Karpas-422 (cell line): ENCODE results near the gene KANSL1. TPM values are rescaled to one million over a fixed set of nuclear protein-coding genes. Genes with fewer than 3 reads are reported as not detected.

ENCODE experiments used
- DNase-seq: peaks from one replicate; pipeline ENCODE4 v3.0.0-alpha.2; 2015
- H2AFZ ChIP-seq: fragments of 200-600 bp; sonication (generic); 2 replicates; pipeline ENCODE4 v1.6.1; 2014; ENCODE audit warnings: antibody characterized with exemption, low read length, mixed read lengths
- H3K27ac ChIP-seq: fragments of 200-600 bp; sonication (generic); 2 replicates; pipeline ENCODE4 v1.5.1; 2014; ENCODE audit warnings: mild to moderate bottlenecking, low read length, moderate library complexity
- H3K27me3 ChIP-seq: fragments of 200-600 bp; sonication (generic); 2 replicates; pipeline ENCODE4 v1.6.1; 2014; ENCODE audit warnings: low read length, mixed read lengths
- H3K36me3 ChIP-seq: fragments of 200-600 bp; sonication (generic); 2 replicates; pipeline ENCODE4 v1.6.1; 2014; ENCODE audit warnings: low read length, mixed read lengths; ENCODE audit not compliant: insufficient read depth
- H3K4me1 ChIP-seq: fragments of 200-600 bp; sonication (generic); 2 replicates; pipeline ENCODE4 v1.6.1; 2014; ENCODE audit warnings: mild to moderate bottlenecking, low read length, mixed read lengths
- H3K4me2 ChIP-seq: fragments of 200-600 bp; sonication (generic); 2 replicates; pipeline ENCODE4 v1.6.1; 2014; ENCODE audit warnings: low read length, low read depth, mild to moderate bottlenecking; ENCODE audit not compliant: poor library complexity, severe bottlenecking
- H3K4me3 ChIP-seq: fragments of 200-600 bp; sonication (generic); 2 replicates; pipeline ENCODE4 v1.5.1; 2014; ENCODE audit warnings: mild to moderate bottlenecking, antibody characterized with exemption, low read length, mixed read lengths
- H3K79me2 ChIP-seq: fragments of 200-600 bp; sonication (generic); 2 replicates; pipeline ENCODE4 v1.6.1; 2014; ENCODE audit warnings: mild to moderate bottlenecking, low read length, mixed read lengths
- H3K9ac ChIP-seq: fragments of 200-600 bp; sonication (generic); 2 replicates; pipeline ENCODE4 v1.6.0; 2014; ENCODE audit warnings: low read length
- H3K9me2 ChIP-seq: fragments of 200-600 bp; sonication (generic), shearing (Covaris generic); replicated peaks from 2 replicates; pipeline ENCODE4 v1.6.0; 2014; ENCODE audit warnings: mild to moderate bottlenecking, low read length, moderate library complexity; ENCODE audit not compliant: insufficient read depth
- H3K9me3 ChIP-seq: fragments of 300-700, 200-600 bp; sonication (generic); 2 replicates; pipeline ENCODE4 v1.6.1; 2014; ENCODE audit warnings: low read length, mixed read lengths
- H4K20me1 ChIP-seq: fragments of 200-600 bp; sonication (generic); 2 replicates; pipeline ENCODE4 v1.6.1; 2014; ENCODE audit warnings: mild to moderate bottlenecking, antibody characterized with exemption, low read length, low read depth; ENCODE audit not compliant: insufficient read depth
- total RNA-seq: library from RNA; depleted of rRNA; stranded (reverse); fragments of >200 nt; shearing (Covaris generic); gene quantifications from 2 replicates; pipeline ENCODE4 v1.2.3, GENCODE V29; 2014; ENCODE audit warnings: low replicate concordance

Gene KANSL1
- total RNA-seq, 1 experiment from 2014 or later = 127 TPM

GRCh38 chr17:46169913-46170638 lies 23.2 kb downstream of the KANSL1 start:
- peaks cover 51% of the 10 kb centered on the region for H4K20me1 ChIP-seq
- peaks cover 45% of the 10 kb centered on the region for H3K36me3 ChIP-seq
- peaks cover 99% of the 10 kb centered on the region for H3K79me2 ChIP-seq
- peaks cover 52% of the 10 kb centered on the region for H3K4me1 ChIP-seq
- H3K4me2 ChIP-seq = no peak overlapping the region
- no peaks in the 10 kb centered on the region for H3K27me3 ChIP-seq
- H3K4me3 ChIP-seq = no peak overlapping the region
- no peak for DNase-seq
- H3K9ac ChIP-seq = no peak overlapping the region
- no peaks in the 10 kb centered on the region for H3K9me2 ChIP-seq
- H3K9me3 ChIP-seq = no peaks in the 10 kb centered on the region
- H3K27ac ChIP-seq = no peak overlapping the region
- no peak overlapping the region for H2AFZ ChIP-seq

DNA sequence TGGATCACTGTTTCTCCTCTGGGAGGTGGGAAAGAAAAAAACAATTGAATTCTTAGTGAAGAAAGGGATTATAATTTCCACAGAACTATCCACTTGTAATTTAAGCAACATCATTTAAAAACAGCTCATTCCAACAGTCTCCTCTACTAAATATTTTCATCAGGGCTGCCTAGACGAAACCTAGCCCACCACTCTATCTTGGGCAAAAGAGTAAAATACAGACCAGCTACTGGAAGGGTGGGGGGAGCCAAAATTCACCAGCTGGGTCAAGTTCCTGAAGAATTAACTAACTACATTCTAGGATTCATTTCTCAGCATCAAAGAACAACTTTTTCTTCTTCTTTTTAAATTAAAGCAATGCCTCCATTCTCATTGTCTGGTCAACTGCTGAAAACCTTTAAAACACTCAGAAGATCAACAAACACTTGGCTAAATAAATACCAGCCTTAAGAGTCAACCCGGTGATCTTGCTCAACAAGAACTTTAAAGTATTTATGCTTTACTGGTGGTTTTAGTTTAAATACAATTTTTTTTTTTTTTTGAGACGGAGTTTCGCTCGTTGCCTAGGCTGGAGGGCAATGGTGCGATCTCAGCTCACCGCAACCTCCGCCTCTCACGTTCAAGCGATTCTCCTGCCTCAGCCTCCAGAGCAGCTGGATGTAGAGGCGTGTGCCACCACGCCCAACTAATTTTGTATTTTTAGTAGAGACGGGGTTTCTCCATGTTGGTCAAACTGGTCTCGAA lies 25.2 kb downstream of the KANSL1 start:
- H3K4me3 ChIP-seq = no peak overlapping the region
- peak overlapping the region; percentile 63 for H3K27ac ChIP-seq
- H3K9me3 ChIP-seq = no peaks in the 10 kb centered on the region
- no peak for DNase-seq
- H3K4me2 ChIP-seq = no peak overlapping the region
- H3K36me3 ChIP-seq = peaks cover 45% of the 10 kb centered on the region
- no peaks in the 10 kb centered on the region for H3K27me3 ChIP-seq
- peaks cover 99% of the 10 kb centered on the region for H3K79me2 ChIP-seq
- H2AFZ ChIP-seq = no peak overlapping the region
- H3K4me1 ChIP-seq = peaks cover 66% of the 10 kb centered on the region
- peaks cover 36% of the 10 kb centered on the region for H4K20me1 ChIP-seq
- no peak overlapping the region for H3K9ac ChIP-seq
- no peaks in the 10 kb centered on the region for H3K9me2 ChIP-seq

DNA sequence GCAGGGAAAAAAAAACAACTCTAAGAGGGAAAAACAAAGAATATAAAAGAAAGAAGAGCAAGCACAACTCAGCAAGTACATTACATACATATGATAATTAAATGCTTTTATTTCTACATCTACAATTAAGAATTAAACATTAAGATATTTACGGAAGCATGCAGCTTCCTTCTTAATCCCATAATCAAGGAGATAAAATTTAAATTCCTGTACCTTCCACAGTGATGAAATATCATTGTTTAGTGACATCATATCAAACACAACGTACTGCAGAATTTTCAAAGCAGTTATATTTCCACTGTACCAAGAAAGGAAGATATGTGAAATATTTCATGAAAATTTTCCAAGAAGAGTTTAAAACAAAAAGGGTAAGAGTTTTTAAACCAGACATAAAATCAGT lies 26.0 kb downstream of the KANSL1 start:
- Histone ChIP-seq H3K9me2 (no peaks in the 10 kb centered on the region), H3K36me3 (peaks cover 43% of the 10 kb centered on the region), H2AFZ (no peak overlapping the region), H3K9me3 (no peaks in the 10 kb centered on the region), H3K27ac (peak overlapping the region; percentile 63), H3K4me3 (no peak overlapping the region), H3K4me1 (peaks cover 72% of the 10 kb centered on the region), H3K27me3 (no peaks in the 10 kb centered on the region), H3K9ac (no peak overlapping the region), H4K20me1 (peaks cover 34% of the 10 kb centered on the region), H3K4me2 (no peak overlapping the region), H3K79me2 (peaks cover 99% of the 10 kb centered on the region)
- DNase-seq = no peak

GRCh38 chr17:46166692-46167249 lies 26.5 kb downstream of the KANSL1 start:
- Histone ChIP-seq H3K4me1 (peaks cover 76% of the 10 kb centered on the region), H3K36me3 (peaks cover 42% of the 10 kb centered on the region), H3K9me3 (no peaks in the 10 kb centered on the region)

GRCh38 chr17:46163929-46164594 lies 29.2 kb downstream of the KANSL1 start:
- Histone ChIP-seq H3K4me1 (peaks cover 84% of the 10 kb centered on the region), H3K9me2 (no peaks in the 10 kb centered on the region), H3K4me3 (no peak overlapping the region)

More at GRCh38 chr17:46166692-46167249, 26.5 kb downstream of the KANSL1 start:
- peak overlapping the region; percentile 63 for H3K27ac ChIP-seq
- no peaks in the 10 kb centered on the region for H3K9me2 ChIP-seq
- H3K4me3 ChIP-seq = no peak overlapping the region
- no peak overlapping the region for H3K9ac ChIP-seq
- no peak overlapping the region for H3K4me2 ChIP-seq
- H2AFZ ChIP-seq = no peak overlapping the region
- H3K27me3 ChIP-seq = no peaks in the 10 kb centered on the region
- no peak for DNase-seq
- peaks cover 34% of the 10 kb centered on the region for H4K20me1 ChIP-seq
- peaks cover 99% of the 10 kb centered on the region for H3K79me2 ChIP-seq

GRCh38 chr17:46163316-46163715 lies 29.9 kb downstream of the KANSL1 start:
- H3K9me2 ChIP-seq = no peaks in the 10 kb centered on the region
- no peak for DNase-seq
- H3K4me2 ChIP-seq = no peak overlapping the region
- H4K20me1 ChIP-seq = peaks cover 36% of the 10 kb centered on the region
- peaks cover 98% of the 10 kb centered on the region for H3K79me2 ChIP-seq
- H2AFZ ChIP-seq = no peak overlapping the region
- H3K27ac ChIP-seq = peak overlapping the region; percentile 53
- no peaks in the 10 kb centered on the region for H3K27me3 ChIP-seq
- H3K4me3 ChIP-seq = no peak overlapping the region
- H3K36me3 ChIP-seq = peaks cover 10% of the 10 kb centered on the region; the same call in 1 of the 2 replicates
- H3K9ac ChIP-seq = no peak overlapping the region
- peaks cover 85% of the 10 kb centered on the region for H3K4me1 ChIP-seq
- no peaks in the 10 kb centered on the region for H3K9me3 ChIP-seq

More at GRCh38 chr17:46163929-46164594, 29.2 kb downstream of the KANSL1 start:
- H3K36me3 ChIP-seq = peaks cover 18% of the 10 kb centered on the region; the same call in 1 of the 2 replicates
- peak overlapping the region; percentile 8 for H3K4me2 ChIP-seq
- DNase-seq = no peak
- peak overlapping the region; percentile 53 for H3K27ac ChIP-seq
- H3K9me3 ChIP-seq = no peaks in the 10 kb centered on the region
- H3K9ac ChIP-seq = no peak overlapping the region
- H3K27me3 ChIP-seq = no peaks in the 10 kb centered on the region
- peaks cover 32% of the 10 kb centered on the region for H4K20me1 ChIP-seq
- no peak overlapping the region for H2AFZ ChIP-seq
- peaks cover 98% of the 10 kb centered on the region for H3K79me2 ChIP-seq

GRCh38 chr17:46162866-46163265 lies 30.4 kb downstream of the KANSL1 start:
- peaks cover 10% of the 10 kb centered on the region; the same call in 1 of the 2 replicates for H3K36me3 ChIP-seq
- H3K27ac ChIP-seq = peak overlapping the region; percentile 53
- H3K4me1 ChIP-seq = peaks cover 85% of the 10 kb centered on the region

More at GRCh38 chr17:46162866-46163265, 30.4 kb downstream of the KANSL1 start:
- no peak overlapping the region for H3K4me2 ChIP-seq
- no peak overlapping the region for H2AFZ ChIP-seq
- no peak overlapping the region for H3K4me3 ChIP-seq
- H3K9ac ChIP-seq = no peak overlapping the region
- peaks cover 98% of the 10 kb centered on the region for H3K79me2 ChIP-seq
- H3K9me3 ChIP-seq = no peaks in the 10 kb centered on the region
- peaks cover 41% of the 10 kb centered on the region for H4K20me1 ChIP-seq
- DNase-seq = no peak
- H3K27me3 ChIP-seq = no peaks in the 10 kb centered on the region
- H3K9me2 ChIP-seq = no peaks in the 10 kb centered on the region
